HG02884 (cell line): Measurements from ENCODE around the gene ST8SIA5.
"Not testable (repeated sequence)": the region's sequence is repeated elsewhere in the genome, so short reads cannot be mapped to it uniquely, and the experiment has no call there.

Source experiments
- ATAC-seq: cut with Tn5 transposase; IDR thresholded peaks from one replicate; pipeline ENCODE4 v1.9.1; 2021; ENCODE audit warnings: mild to moderate bottlenecking, moderate library complexity; ENCODE audit not compliant: unreplicated experiment

ST8SIA5 gene

GRCh38 chr18:46756559-46757201 is at the start of gene ST8SIA5:
ST8SIA5 (minus strand) TSS chr18:46757053; CDS start chr18:46756508, 545 bp downstream.
- ATAC-seq = no peak

GRCh38 chr18:46795945-46796344 is 39.1 kb upstream of the ST8SIA5 start:
- ATAC-seq = not testable (repeated sequence)

GRCh38 chr18:46794607-46795006 is 37.8 kb upstream of the ST8SIA5 start:
- no peak for ATAC-seq

- no peak for ATAC-seq
Observed at GRCh38 chr18:46793565-46793964, 36.7 kb upstream of the ST8SIA5 start.

- no peak for ATAC-seq
Observed at GRCh38 chr18:46789088-46789487, 32.2 kb upstream of the ST8SIA5 start.

- ATAC-seq = no peak
Observed at GRCh38 chr18:46787674-46788073, 30.8 kb upstream of the ST8SIA5 start.

- ATAC-seq = no peak
Observed at GRCh38 chr18:46772357-46772756, 15.5 kb upstream of the ST8SIA5 start.

- no peak for ATAC-seq
Observed at GRCh38 chr18:46771141-46771540, 14.3 kb upstream of the ST8SIA5 start.

- no peak for ATAC-seq
Observed at GRCh38 chr18:46770708-46771107, 13.9 kb upstream of the ST8SIA5 start.

GRCh38 chr18:46768166-46768921 is 11.5 kb upstream of the ST8SIA5 start:
- no peak for ATAC-seq

- ATAC-seq = no peak
Observed at GRCh38 chr18:46767217-46767616, 10.4 kb upstream of the ST8SIA5 start.

GRCh38 chr18:46764586-46764985 is 7.7 kb upstream of the ST8SIA5 start:
- ATAC-seq = no peak

GRCh38 chr18:46761059-46761769 is 4.4 kb upstream of the ST8SIA5 start:
- no peak for ATAC-seq

- no peak for ATAC-seq
Observed at GRCh38 chr18:46759890-46760289, 3.0 kb upstream of the ST8SIA5 start.

GRCh38 chr18:46756025-46756558 is 761 bp downstream of the ST8SIA5 start:
- ATAC-seq = no peak

GRCh38 chr18:46755315-46756024 is 1.4 kb downstream of the ST8SIA5 start:
- no peak for ATAC-seq

GRCh38 chr18:46754661-46755292 is 2.1 kb downstream of the ST8SIA5 start:
- ATAC-seq = no peak

- no peak for ATAC-seq
Observed at GRCh38 chr18:46754188-46754587, 2.7 kb downstream of the ST8SIA5 start.

GRCh38 chr18:46751882-46752281 is 5.0 kb downstream of the ST8SIA5 start:
- no peak for ATAC-seq

- ATAC-seq = no peak
Observed at GRCh38 chr18:46750626-46751025, 6.2 kb downstream of the ST8SIA5 start.
